ENCODE results near the gene LMCD1. TPM values are rescaled to one million over a fixed set of nuclear protein-coding genes. Genes with fewer than 3 reads are reported as not detected.
A peak's percentile ranks its signal among the peaks of the same experiment; 100 is the strongest.

LMCD1 gene
- total RNA-seq, 3 donors from 2014 or later (not counting 1 experiment from before 2014, with no cell fraction given), result not detected

GRCh38 chr3:8559351-8559750, 57.7 kb downstream of the LMCD1 start:
- Histone ChIP-seq H3K27ac (ENCODE audit: low read length) (no peak overlapping the region), H3K36me3 (ENCODE audit: control insufficient read depth, insufficient read depth, low read length) (no peaks in the 10 kb centered on the region), H3K4me1 (ENCODE audit: control insufficient read depth, insufficient read depth, low read length) (no peaks in the 10 kb centered on the region), H3K4me3 (ENCODE audit: low read length) (no peak overlapping the region), H3K9me3 (ENCODE audit: control insufficient read depth, insufficient read depth, low read length) (no peaks in the 10 kb centered on the region), H3K27me3 (ENCODE audit: control insufficient read depth, insufficient read depth, low read length) (no peaks in the 10 kb centered on the region)
- H3K4me3 Mint-ChIP-seq, result no peak overlapping the region
- peak in 1 of 3 donors; percentile 33 for ATAC-seq
- H3K9me3 Mint-ChIP-seq, result no peaks in the 10 kb centered on the region
- TF ChIP-seq CTCF (IDR thresholded peaks at IDR 0.05), result no peak
- H3K36me3 Mint-ChIP-seq, result no peaks in the 10 kb centered on the region
- H3K4me1 Mint-ChIP-seq, result no peaks in the 10 kb centered on the region
- WGBS (ENCODE audit: insufficient coverage), result 86% methylated on average over 6 of the region's 6 CpGs
- H3K27ac Mint-ChIP-seq, result no peak overlapping the region
- intact Hi-C loops (cut with micrococcal nuclease), result no loop called here
- peaks cover 0 to 3% of the 10 kb centered on the region in 2 donors for H3K27me3 Mint-ChIP-seq (ENCODE audit: low read depth in 2 of 2)
- DNase-seq, result no peak

GRCh38 chr3:8560366-8561007, 58.9 kb downstream of the LMCD1 start:
- H3K4me1 Mint-ChIP-seq, result no peaks in the 10 kb centered on the region
- Histone ChIP-seq H3K4me3 (ENCODE audit: low read length) (no peak overlapping the region), H3K27me3 (ENCODE audit: control insufficient read depth, insufficient read depth, low read length) (no peaks in the 10 kb centered on the region), H3K36me3 (ENCODE audit: control insufficient read depth, insufficient read depth, low read length) (no peaks in the 10 kb centered on the region), H3K4me1 (ENCODE audit: control insufficient read depth, insufficient read depth, low read length) (no peaks in the 10 kb centered on the region), H3K27ac (ENCODE audit: low read length) (no peak overlapping the region), H3K9me3 (ENCODE audit: control insufficient read depth, insufficient read depth, low read length) (no peaks in the 10 kb centered on the region)
- no peaks in the 10 kb centered on the region for H3K36me3 Mint-ChIP-seq
- no peak overlapping the region for H3K4me3 Mint-ChIP-seq
- intact Hi-C loops (cut with micrococcal nuclease), result no loop called here
- no peak for DNase-seq
- WGBS (ENCODE audit: insufficient coverage), result 92% methylated on average over 3 of the region's 5 CpGs
- no peak for ATAC-seq
- H3K9me3 Mint-ChIP-seq, result no peaks in the 10 kb centered on the region
- TF ChIP-seq CTCF (IDR thresholded peaks at IDR 0.05), result no peak
- no peak overlapping the region for H3K27ac Mint-ChIP-seq
- H3K27me3 Mint-ChIP-seq (ENCODE audit: low read depth in 2 of 2), result peaks cover 0 to 3% of the 10 kb centered on the region in 2 donors

GRCh38 chr3:8561370-8561769, 59.7 kb downstream of the LMCD1 start:
- no peak overlapping the region for H3K4me3 Mint-ChIP-seq
- H3K27ac Mint-ChIP-seq, result no peak overlapping the region
- WGBS (ENCODE audit: insufficient coverage), result 97% methylated on average over 4 of the region's 4 CpGs
- H3K27me3 ChIP-seq (ENCODE audit: control insufficient read depth, insufficient read depth, low read length), result no peaks in the 10 kb centered on the region
- no peaks in the 10 kb centered on the region for H3K9me3 Mint-ChIP-seq
- H3K36me3 Mint-ChIP-seq, result no peaks in the 10 kb centered on the region
- DNase-seq, result no peak
- ATAC-seq, result no peak
- no peaks in the 10 kb centered on the region for H3K4me1 Mint-ChIP-seq
- no peaks in the 10 kb centered on the region for H3K4me1 ChIP-seq (ENCODE audit: control insufficient read depth, insufficient read depth, low read length)
- no peak for TF ChIP-seq CTCF (IDR thresholded peaks at IDR 0.05)
- H3K9me3 ChIP-seq (ENCODE audit: control insufficient read depth, insufficient read depth, low read length), result no peaks in the 10 kb centered on the region
- no peaks in the 10 kb centered on the region for H3K36me3 ChIP-seq (ENCODE audit: control insufficient read depth, insufficient read depth, low read length)
- H3K4me3 ChIP-seq (ENCODE audit: low read length), result no peak overlapping the region
- H3K27ac ChIP-seq (ENCODE audit: low read length), result no peak overlapping the region
- intact Hi-C loops (cut with micrococcal nuclease), result no loop called here
- H3K27me3 Mint-ChIP-seq (ENCODE audit: low read depth in 2 of 2), result peaks cover 0 to 3% of the 10 kb centered on the region in 2 donors

- Histone ChIP-seq H3K27me3 (ENCODE audit: control insufficient read depth, insufficient read depth, low read length) (no peaks in the 10 kb centered on the region), H3K9me3 (ENCODE audit: control insufficient read depth, insufficient read depth, low read length) (no peaks in the 10 kb centered on the region), H3K4me3 (ENCODE audit: low read length) (no peak overlapping the region), H3K27ac (ENCODE audit: low read length) (no peak overlapping the region), H3K4me1 (ENCODE audit: control insufficient read depth, insufficient read depth, low read length) (no peaks in the 10 kb centered on the region), H3K36me3 (ENCODE audit: control insufficient read depth, insufficient read depth, low read length) (no peaks in the 10 kb centered on the region)
- intact Hi-C loops (cut with micrococcal nuclease), result no loop called here
- DNase-seq, result no peak
- Mint-ChIP-seq H3K36me3 (no peaks in the 10 kb centered on the region), H3K4me1 (no peaks in the 10 kb centered on the region), H3K4me3 (no peak overlapping the region), H3K27me3 (ENCODE audit: low read depth in 2 of 2) (peaks cover 0 to 3% of the 10 kb centered on the region in 2 donors), H3K27ac (no peak overlapping the region), H3K9me3 (no peaks in the 10 kb centered on the region)
- WGBS (ENCODE audit: insufficient coverage), result 79% methylated on average over 3 of the region's 3 CpGs
- no peak for ATAC-seq
- no peak for TF ChIP-seq CTCF (IDR thresholded peaks at IDR 0.05)
These were observed 60.5 kb downstream of the LMCD1 start for GRCh38 chr3:8562081-8562595.
